ENCODE data around the gene FBXO10. TPM values are rescaled to one million over a fixed set of nuclear protein-coding genes. Genes with fewer than 3 reads are reported as not detected.

FBXO10 gene
- total RNA-seq, 1 donor from 2014 or later: 18.5 TPM

GRCh38 chr9:37549527-37549926, 26.7 kb downstream of the FBXO10 start:
- Mint-ChIP-seq H3K27ac (no peak overlapping the region), H3K9me3 (no peaks in the 10 kb centered on the region), H3K4me1 (ENCODE audit: unreplicated experiment) (no peaks in the 10 kb centered on the region), H3K27me3 (no peaks in the 10 kb centered on the region), H3K4me3 (no peak overlapping the region), H3K36me3 (peaks cover 4% of the 10 kb centered on the region)
- no peak for DNase-seq (ENCODE audit: extremely low spot score, unreplicated experiment)
- no peak for TF ChIP-seq CTCF (conservative IDR thresholded peaks at IDR 0.05)

- Mint-ChIP-seq H3K9me3 (no peaks in the 10 kb centered on the region), H3K36me3 (no peaks in the 10 kb centered on the region), H3K4me3 (no peak overlapping the region), H3K27ac (no peak overlapping the region), H3K27me3 (no peaks in the 10 kb centered on the region), H3K4me1 (ENCODE audit: unreplicated experiment) (no peaks in the 10 kb centered on the region)
- TF ChIP-seq CTCF (conservative IDR thresholded peaks at IDR 0.05): no peak
- DNase-seq (ENCODE audit: extremely low spot score, unreplicated experiment): no peak
Observed at GRCh38 chr9:37547328-37547878, 28.8 kb downstream of the FBXO10 start.

- Mint-ChIP-seq H3K4me3 (no peak overlapping the region), H3K36me3 (peaks cover 4% of the 10 kb centered on the region), H3K27ac (no peak overlapping the region), H3K27me3 (no peaks in the 10 kb centered on the region), H3K4me1 (ENCODE audit: unreplicated experiment) (no peaks in the 10 kb centered on the region), H3K9me3 (no peaks in the 10 kb centered on the region)
- no peak for DNase-seq (ENCODE audit: extremely low spot score, unreplicated experiment)
- TF ChIP-seq CTCF (conservative IDR thresholded peaks at IDR 0.05): no peak
Observed at GRCh38 chr9:37543468-37543867, 32.7 kb downstream of the FBXO10 start.

- TF ChIP-seq CTCF (conservative IDR thresholded peaks at IDR 0.05): no peak
Observed at GRCh38 chr9:37542895-37543294, 33.3 kb downstream of the FBXO10 start.

GRCh38 chr9:37542488-37542887, 33.7 kb downstream of the FBXO10 start:
- Mint-ChIP-seq H3K4me1 (ENCODE audit: unreplicated experiment) (no peaks in the 10 kb centered on the region), H3K36me3 (peaks cover 4% of the 10 kb centered on the region), H3K4me3 (no peak overlapping the region), H3K27me3 (no peaks in the 10 kb centered on the region), H3K9me3 (no peaks in the 10 kb centered on the region), H3K27ac (no peak overlapping the region)
- no peak for DNase-seq (ENCODE audit: extremely low spot score, unreplicated experiment)
- no peak for TF ChIP-seq CTCF (conservative IDR thresholded peaks at IDR 0.05)

More at GRCh38 chr9:37542895-37543294, 33.3 kb downstream of the FBXO10 start:
- Mint-ChIP-seq H3K27ac (no peak overlapping the region), H3K4me3 (no peak overlapping the region), H3K27me3 (no peaks in the 10 kb centered on the region), H3K36me3 (peaks cover 4% of the 10 kb centered on the region), H3K4me1 (ENCODE audit: unreplicated experiment) (no peaks in the 10 kb centered on the region), H3K9me3 (no peaks in the 10 kb centered on the region)
- no peak for DNase-seq (ENCODE audit: extremely low spot score, unreplicated experiment)

- no peaks in the 10 kb centered on the region for H3K9me3 Mint-ChIP-seq
Observed at GRCh38 chr9:37541465-37541864, 34.7 kb downstream of the FBXO10 start.

More at GRCh38 chr9:37541465-37541864, 34.7 kb downstream of the FBXO10 start:
- H3K4me1 Mint-ChIP-seq (ENCODE audit: unreplicated experiment): no peaks in the 10 kb centered on the region
- peaks cover 4% of the 10 kb centered on the region for H3K36me3 Mint-ChIP-seq
- H3K27ac Mint-ChIP-seq: no peak overlapping the region
- TF ChIP-seq CTCF (conservative IDR thresholded peaks at IDR 0.05): no peak
- no peak overlapping the region for H3K4me3 Mint-ChIP-seq
- no peaks in the 10 kb centered on the region for H3K27me3 Mint-ChIP-seq
- DNase-seq (ENCODE audit: extremely low spot score, unreplicated experiment): no peak
